Endodermal cell (in vitro differentiated cells): ENCODE data around the gene NACC2. TPM values are rescaled to one million over a fixed set of nuclear protein-coding genes. Genes with fewer than 3 reads are reported as not detected.

ENCODE experiments used
- DNase-seq: peaks from one replicate; pipeline ENCODE4 v3.0.0-alpha.2; 2017
- H3K27ac ChIP-seq: 2 replicates; pipeline ENCODE4 v1.5.1; 2013; ENCODE audit warnings: mild to moderate bottlenecking, low read depth, low read length, moderate library complexity
- H3K27me3 ChIP-seq: 2 replicates; pipeline ENCODE4 v1.6.1; 2013; ENCODE audit warnings: mild to moderate bottlenecking, low read length, moderate library complexity; ENCODE audit not compliant: insufficient read depth, control insufficient read depth, poor library complexity, severe bottlenecking
- H3K36me3 ChIP-seq: 2 replicates; pipeline ENCODE4 v1.7.0; 2013; ENCODE audit warnings: mild to moderate bottlenecking, low read length, moderate library complexity; ENCODE audit not compliant: control insufficient read depth, insufficient read depth
- H3K4me1 ChIP-seq: one replicate; pipeline ENCODE4 v1.7.0; 2013; ENCODE audit warnings: low read length; ENCODE audit not compliant: control insufficient read depth, insufficient read depth
- H3K4me3 ChIP-seq: 2 replicates; pipeline ENCODE4 v1.5.1; 2013; ENCODE audit warnings: mild to moderate bottlenecking, low read length, moderate library complexity
- H3K9ac ChIP-seq: 2 replicates; pipeline ENCODE4 v1.6.1; 2013; ENCODE audit warnings: mild to moderate bottlenecking, low read length, moderate library complexity; ENCODE audit not compliant: poor library complexity, severe bottlenecking; ENCODE audit errors: extremely low read depth
- H3K9me3 ChIP-seq: 2 replicates; pipeline ENCODE4 v1.6.1; 2013; ENCODE audit warnings: mild to moderate bottlenecking, low read length, moderate library complexity; ENCODE audit not compliant: control insufficient read depth
- H3K27ac Mint-ChIP-seq: 2 replicates; pipeline ENCODE4 v1.8.0; 2020; ENCODE audit warnings: mixed read lengths
- H3K27me3 Mint-ChIP-seq: 2 replicates; pipeline ENCODE4 v1.8.0; 2021; ENCODE audit warnings: mild to moderate bottlenecking, mixed read lengths; ENCODE audit not compliant: insufficient read depth
- H3K36me3 Mint-ChIP-seq: 2 replicates; pipeline ENCODE4 v1.8.0; 2020; ENCODE audit warnings: low read depth, mixed read lengths
- H3K4me1 Mint-ChIP-seq: 2 replicates; pipeline ENCODE4 v1.8.0; 2020; ENCODE audit warnings: mixed read lengths
- H3K4me3 Mint-ChIP-seq: 2 replicates; pipeline ENCODE4 v1.8.0; 2020; ENCODE audit warnings: mild to moderate bottlenecking, moderate library complexity, mixed read lengths
- H3K9me3 Mint-ChIP-seq: 2 replicates; pipeline ENCODE4 v1.8.0; 2020; ENCODE audit warnings: mild to moderate bottlenecking, mixed read lengths
- CTCF ChIP-seq: fragments of 200-600 bp; sonication (generic); conservative IDR thresholded peaks from 2 replicates; pipeline ENCODE4 v1.5.0; 2021; ENCODE audit warnings: antibody characterized with exemption, mild to moderate bottlenecking
- WGBS, 2 experiments: methylation state at CpG; one replicate each; pipeline versions ENCODE4 v1.1.5 to v1.1.7; 2013; ENCODE audit warnings: missing lambda C conversion rate in 2 of 2, mixed read lengths in 1 of 2; ENCODE audit not compliant: insufficient coverage in 1 of 2, insufficient read length in 1 of 2; 5-methylcytosine and 5-hydroxymethylcytosine counted together
- total RNA-seq, 2 donors: library from RNA; stranded (reverse); fragmentation: NEBNext Ultra II Directional in 1 of 2; extraction: Animal tissue kit (Norgen Biotek cat#: 25700) in 1 of 2; gene quantifications; 2 replicates in 1 of 2; 3 replicates in 1 of 2; pipeline ENCODE4 v1.2.1, GENCODE V29; 2021

Gene NACC2
- total RNA-seq, 2 donors from 2014 or later = 12.4 to 16.7 TPM

- no peaks in the 10 kb centered on the region for H3K9me3 Mint-ChIP-seq
- no peak overlapping the region for H3K4me3 Mint-ChIP-seq
- Histone ChIP-seq H3K27me3 (peaks cover 5% of the 10 kb centered on the region), H3K4me3 (no peak overlapping the region), H3K9ac (no peak overlapping the region), H3K9me3 (no peaks in the 10 kb centered on the region), H3K27ac (no peak overlapping the region), H3K36me3 (no peaks in the 10 kb centered on the region), H3K4me1 (peaks cover 12% of the 10 kb centered on the region)
- peaks cover 10% of the 10 kb centered on the region for H3K4me1 Mint-ChIP-seq
- no peak for TF ChIP-seq CTCF
- no peak overlapping the region for H3K27ac Mint-ChIP-seq
- no peak for DNase-seq
- WGBS, 2 experiments = 94 to 100% methylated on average over 8 to 11 of the region's 11 CpGs
- H3K36me3 Mint-ChIP-seq = no peaks in the 10 kb centered on the region
- peaks cover 26% of the 10 kb centered on the region for H3K27me3 Mint-ChIP-seq
Measured at GRCh38 chr9:136098210-136098609, 3.1 kb upstream of the NACC2 start.

GRCh38 chr9:136096505-136097001 lies 1.5 kb upstream of the NACC2 start:
- H3K9ac ChIP-seq = no peak overlapping the region
- peaks cover 26% of the 10 kb centered on the region for H3K27me3 Mint-ChIP-seq
- H3K36me3 Mint-ChIP-seq = no peaks in the 10 kb centered on the region
- no peak overlapping the region for H3K27ac ChIP-seq
- TF ChIP-seq CTCF = no peak
- 50 to 81% methylated on average over 1 to 3 of the region's 5 CpGs for WGBS, 2 experiments
- H3K27ac Mint-ChIP-seq = no peak overlapping the region
- H3K27me3 ChIP-seq = peaks cover 5% of the 10 kb centered on the region
- H3K4me1 Mint-ChIP-seq = peaks cover 13% of the 10 kb centered on the region
- no peak overlapping the region for H3K4me3 ChIP-seq
- peak overlapping the region; percentile 51 for H3K4me3 Mint-ChIP-seq
- peaks cover 18% of the 10 kb centered on the region for H3K4me1 ChIP-seq
- no peak for DNase-seq
- H3K9me3 ChIP-seq = no peaks in the 10 kb centered on the region
- peaks cover 4% of the 10 kb centered on the region for H3K36me3 ChIP-seq
- no peaks in the 10 kb centered on the region for H3K9me3 Mint-ChIP-seq

- no peak for TF ChIP-seq CTCF
- H3K27me3 ChIP-seq = peaks cover 5% of the 10 kb centered on the region
- H3K4me1 Mint-ChIP-seq = peaks cover 12% of the 10 kb centered on the region
- H3K27ac Mint-ChIP-seq = no peak overlapping the region
- peaks cover 4% of the 10 kb centered on the region for H3K36me3 ChIP-seq
- DNase-seq = peak; percentile 73
- no peaks in the 10 kb centered on the region for H3K9me3 Mint-ChIP-seq
- peaks cover 25% of the 10 kb centered on the region for H3K27me3 Mint-ChIP-seq
- H3K4me3 ChIP-seq = peak overlapping the region; percentile 77
- H3K9ac ChIP-seq = no peak overlapping the region
- H3K36me3 Mint-ChIP-seq = no peaks in the 10 kb centered on the region
- H3K9me3 ChIP-seq = no peaks in the 10 kb centered on the region
- peak overlapping the region; percentile 65 for H3K4me3 Mint-ChIP-seq
- peaks cover 10% of the 10 kb centered on the region for H3K4me1 ChIP-seq
- 18% methylated on average over 25 to 74 of the region's 74 CpGs for WGBS, 2 experiments
- no peak overlapping the region for H3K27ac ChIP-seq
Measured at GRCh38 chr9:136093995-136094881, 851 bp downstream of the NACC2 start.
